Activated T-cell treated with anti-CD3 and anti-CD28 coated beads for 4 hours (primary cell): ENCODE data around the gene FOXR1.
A peak's percentile ranks its signal among the peaks of the same experiment; 100 is the strongest.
"Not testable (repeated sequence)": the region's sequence is repeated elsewhere in the genome, so short reads cannot be mapped to it uniquely, and the experiment has no call there.

Experiments
- DNase-seq: peaks from one replicate; pipeline ENCODE4 v3.0.0-alpha.2; 2020

Gene FOXR1

DNA sequence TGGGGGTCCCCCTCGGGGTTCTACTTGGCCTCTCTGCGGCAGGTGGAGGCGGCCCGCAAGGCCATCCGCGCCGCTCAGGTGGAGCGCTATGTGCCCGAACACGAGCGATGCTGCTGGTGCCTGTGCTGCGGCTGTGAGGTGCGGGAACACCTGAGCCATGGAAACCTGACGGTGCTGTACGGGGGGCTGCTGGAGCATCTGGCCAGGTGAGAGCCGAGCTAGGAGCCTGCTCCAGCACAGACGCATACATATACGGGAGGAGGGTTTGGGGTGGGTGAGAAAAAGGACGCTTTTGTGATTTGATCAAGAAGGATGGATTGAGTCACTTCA, 26.8 kb downstream of the FOXR1 start:
- DNase-seq: no peak

DNA sequence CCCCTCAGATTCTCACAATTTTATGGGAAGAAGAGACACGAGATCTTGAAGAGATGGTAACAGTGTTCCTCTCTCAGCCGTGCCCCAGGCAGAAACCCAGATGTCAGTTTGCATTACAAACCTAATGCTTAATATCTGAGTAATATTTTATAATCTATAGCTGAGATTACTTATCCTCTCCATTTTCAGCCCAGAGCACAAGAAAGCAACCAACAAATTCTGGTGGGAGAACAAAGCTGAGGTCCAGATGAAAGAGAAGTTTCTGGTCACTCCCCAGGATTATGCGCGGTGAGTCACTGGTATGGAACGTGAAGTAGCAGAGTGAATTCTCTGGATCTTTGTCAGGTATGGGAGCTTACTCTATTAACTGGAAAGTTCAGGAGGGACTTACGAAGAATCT, 27.3 kb downstream of the FOXR1 start:
- DNase-seq: no peak

DNA sequence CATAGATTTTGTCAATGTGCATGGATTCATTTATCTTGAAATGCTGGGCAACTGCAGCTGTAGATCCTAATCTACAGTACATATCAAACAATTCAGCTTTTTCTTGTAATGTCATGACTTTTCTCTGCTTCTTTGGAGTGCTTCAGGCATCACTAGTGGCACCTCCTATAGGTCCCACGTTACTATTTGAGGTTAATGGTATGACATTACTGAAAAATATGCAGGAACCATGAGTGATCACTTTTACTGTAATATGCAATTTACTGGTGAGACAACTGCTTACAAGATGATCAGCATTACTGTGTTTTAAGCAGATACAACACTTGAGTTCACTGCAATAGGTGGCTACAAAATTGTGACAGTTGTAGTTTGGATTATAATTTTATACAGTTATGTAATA, 29.3 kb downstream of the FOXR1 start:
- no peak for DNase-seq

DNA sequence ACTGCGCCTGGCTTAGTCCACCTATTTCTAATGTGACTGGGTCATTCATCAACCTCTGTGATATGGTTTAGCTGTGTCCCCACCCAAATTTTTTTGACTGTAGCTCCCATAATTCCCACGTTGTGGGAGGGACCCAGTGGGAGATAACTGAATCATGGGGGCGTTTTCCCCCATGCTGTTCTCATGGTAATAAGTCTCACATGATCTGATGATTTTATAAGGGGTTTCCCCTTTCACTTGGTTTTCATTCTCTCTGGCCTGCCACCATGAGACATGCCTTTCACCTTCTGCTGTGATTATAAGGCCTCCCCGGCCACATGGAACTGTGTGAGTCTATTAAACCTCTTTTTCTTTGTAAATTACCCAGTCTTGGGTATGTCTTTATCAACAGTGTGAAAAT, 35.1 kb downstream of the FOXR1 start:
- no peak for DNase-seq

DNA sequence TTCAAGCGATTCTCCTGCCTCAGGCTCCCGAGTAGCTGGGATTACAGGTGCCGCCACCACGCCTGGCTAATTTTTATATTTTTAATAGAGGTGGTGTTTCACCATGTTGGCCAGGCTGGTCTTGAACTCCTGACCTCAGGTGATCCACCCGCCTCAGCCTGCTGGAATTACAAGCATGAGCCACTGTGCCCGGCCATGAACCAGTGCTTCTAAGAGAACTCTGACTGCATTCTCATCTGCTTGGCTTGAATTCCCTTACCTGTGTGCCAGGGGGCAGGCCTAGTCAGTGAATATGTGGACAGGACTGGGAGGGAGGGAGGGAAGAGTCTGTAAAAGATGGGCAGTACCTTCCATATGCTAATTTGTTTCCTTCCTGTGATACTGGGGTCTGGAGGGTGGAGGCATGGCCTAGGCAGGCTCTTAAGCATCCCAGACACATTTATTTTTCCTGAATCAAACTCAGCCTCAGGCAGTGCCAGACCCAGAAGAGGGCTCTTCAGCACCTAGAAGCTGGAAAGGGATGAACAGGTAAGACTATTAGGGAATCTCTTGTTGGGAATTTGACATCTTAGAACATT, 40.0 kb downstream of the FOXR1 start:
- no peak for DNase-seq

DNA sequence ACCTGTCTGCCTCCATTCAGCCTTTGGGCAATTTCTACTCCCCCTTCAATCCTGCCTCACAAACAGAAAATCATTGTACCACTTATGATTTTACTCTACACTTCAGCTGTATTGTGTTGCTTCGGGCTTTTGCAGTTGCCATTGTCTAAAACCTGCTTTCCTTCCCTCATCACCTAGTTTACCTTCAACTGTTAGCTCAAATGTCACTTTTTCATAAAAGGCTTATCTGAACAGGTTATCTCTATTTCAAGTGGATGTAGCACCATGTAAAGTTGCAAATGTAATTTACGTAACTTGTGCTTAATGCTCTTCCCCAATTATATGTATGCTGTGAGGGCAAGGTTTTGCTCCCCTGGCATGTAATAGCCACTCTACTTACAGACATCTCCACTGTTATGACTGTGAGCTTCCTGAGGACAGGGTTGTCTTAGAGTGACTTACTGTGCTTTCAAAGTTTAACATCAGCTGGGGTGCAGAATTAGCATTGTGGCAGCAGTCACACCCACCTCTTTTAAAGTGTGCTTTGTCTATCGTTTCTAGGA, 41.1 kb downstream of the FOXR1 start:
- no peak for DNase-seq

DNA sequence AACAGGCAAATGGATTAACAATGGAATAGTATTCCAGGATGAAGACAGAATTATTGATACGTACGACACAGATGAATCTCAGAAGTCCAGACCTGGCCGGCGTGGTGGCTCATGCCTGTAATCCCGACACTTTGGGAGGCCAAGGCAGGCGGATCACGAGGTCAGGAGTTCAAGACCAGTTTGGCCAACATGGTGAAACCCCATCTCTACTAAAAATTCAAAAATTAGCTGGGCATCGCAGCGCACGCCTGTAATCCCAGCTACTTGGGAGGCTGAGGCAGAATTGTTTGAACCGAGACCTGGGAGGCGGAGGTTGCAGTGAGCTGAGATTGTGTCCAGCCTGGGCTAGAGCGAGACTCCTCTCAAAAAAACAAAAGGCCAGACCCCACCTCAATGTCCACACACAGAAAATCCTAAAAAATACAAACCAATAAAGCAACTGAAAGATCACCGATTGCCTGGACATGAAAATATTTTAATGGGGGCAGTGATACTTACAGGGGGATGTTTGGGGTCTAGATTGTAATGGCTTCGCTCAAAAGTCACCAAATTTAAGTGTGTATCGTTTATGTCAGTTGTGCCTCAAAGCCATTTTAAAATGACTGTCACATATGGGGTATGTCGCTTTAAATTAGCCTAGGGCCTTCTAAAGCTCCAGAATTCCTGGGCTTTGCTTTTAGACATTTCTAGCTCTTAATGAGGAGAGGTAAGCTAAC, 42.8 kb downstream of the FOXR1 start:
- no peak for DNase-seq

DNA sequence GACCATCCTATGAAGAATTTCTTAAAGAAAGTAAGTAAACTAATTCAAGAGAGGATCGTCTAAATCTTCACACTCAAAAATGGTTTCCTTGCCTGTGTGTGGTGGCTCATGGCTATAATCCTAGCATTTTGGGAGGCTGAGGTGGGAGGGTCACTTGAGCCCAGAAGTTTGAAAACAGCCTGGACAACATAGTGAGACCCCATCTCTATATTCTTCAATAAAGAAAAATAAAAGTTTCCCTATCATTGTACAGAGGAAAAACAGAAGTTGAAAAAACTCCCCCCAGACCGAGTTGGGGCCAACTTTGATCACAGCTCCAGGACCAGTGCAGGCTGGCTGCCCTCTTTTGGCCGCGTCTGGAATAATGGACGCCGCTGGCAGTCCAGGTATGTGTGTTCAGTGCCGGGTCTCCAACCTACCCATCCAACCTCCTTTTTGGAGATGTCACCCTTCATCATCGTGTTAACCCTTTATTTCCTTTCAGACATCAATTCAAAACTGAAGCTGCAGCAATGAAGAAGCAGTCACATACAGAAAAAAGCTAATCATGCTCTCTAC, 43.6 kb downstream of the FOXR1 start:
- DNase-seq: no peak

DNA sequence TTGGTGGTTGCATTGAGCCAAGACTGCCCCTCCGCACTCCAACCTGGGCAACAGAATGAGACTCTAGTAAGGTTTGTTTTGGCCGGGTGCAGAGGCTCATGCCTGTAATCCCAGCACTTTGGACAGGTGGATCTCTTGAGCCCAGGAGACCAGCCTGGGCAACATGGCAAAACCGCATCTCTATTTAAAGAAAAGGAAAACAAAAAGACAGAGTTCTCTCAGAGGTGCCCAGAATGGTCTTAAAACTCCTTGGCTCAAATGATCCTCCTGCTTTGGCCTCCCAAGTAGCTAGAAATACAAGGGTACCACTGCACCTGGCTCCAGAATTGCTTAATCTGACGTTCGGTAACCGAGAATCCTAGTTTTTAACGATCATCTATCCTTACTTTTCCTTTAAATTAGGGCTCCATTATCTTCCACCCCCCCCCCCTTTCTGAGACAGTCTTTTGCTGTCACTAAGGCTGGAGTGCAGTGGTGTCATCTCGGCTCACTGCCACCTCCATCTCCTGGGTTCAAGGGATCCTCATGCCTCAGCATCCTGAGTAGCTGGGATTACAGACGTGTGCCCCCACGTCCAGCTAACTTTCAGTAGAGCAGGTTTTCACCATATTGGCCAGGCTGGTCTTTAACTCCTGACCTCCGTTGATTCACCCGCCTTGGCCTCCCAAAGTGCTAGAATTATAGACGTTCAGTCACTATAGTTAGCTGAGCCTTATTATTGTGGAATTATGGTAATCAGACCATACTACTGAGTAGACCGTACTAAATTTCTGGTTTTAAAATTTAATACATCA, 44.9 kb downstream of the FOXR1 start:
- DNase-seq: no peak

DNA sequence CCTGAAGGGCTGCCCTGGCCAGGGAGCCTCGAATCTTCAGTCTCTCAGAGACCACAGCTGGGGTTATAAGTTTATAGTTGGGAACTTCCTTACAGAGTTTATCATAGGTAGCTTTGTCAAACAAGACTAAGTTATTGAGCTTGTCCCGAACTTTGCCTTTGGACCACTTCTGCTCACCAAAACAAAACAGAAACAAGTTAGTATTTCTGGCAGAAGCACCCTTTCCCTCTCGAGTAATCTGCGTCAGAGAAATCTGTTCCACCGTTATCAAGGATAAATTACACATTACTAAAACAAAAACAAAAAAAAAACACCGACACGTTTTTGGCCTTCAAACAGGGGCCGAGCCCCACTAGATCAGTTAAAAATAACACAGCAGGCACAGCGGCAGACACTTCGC, 45.8 kb downstream of the FOXR1 start:
- DNase-seq: not testable (repeated sequence)

DNA sequence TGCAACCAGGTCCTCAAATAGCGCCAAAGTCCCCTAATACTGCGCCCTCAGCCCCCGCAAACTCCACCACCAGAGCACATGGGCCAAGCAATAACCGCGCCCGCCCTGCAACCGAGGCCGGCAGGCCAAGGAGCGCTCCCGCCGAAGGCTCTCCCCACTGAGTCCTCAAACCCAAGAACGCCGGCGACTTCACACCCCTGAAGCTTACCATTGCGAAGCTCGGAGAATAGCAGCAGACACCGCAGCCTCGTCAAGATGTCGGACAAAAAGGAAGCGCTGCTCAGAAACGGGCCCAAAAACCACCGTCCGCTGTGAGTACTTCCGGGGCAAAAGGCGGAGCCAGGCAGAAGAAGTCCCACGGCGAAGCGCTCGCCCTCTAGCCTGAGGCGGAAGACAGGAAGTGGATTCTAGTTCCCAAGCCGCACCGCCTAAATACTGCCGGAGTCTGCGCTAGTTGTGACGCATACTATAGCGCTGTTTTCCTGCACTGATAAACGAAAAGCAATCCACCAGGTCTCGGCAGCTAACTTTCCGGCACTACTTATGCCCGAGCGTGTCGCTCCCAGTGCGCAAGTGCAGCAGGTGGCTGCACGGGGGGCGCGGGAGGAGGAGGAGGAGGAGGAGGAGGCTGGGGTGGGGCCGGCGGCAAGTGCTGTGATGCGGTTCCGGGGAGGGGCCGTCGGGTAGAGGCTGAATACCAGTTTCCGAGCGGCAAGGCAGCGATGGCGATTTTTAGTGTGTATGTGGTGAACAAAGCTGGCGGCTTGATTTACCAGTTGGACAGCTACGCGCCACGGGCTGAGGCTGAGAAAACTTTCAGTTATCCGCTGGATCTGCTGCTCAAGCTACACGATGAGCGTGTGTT, 46.7 kb downstream of the FOXR1 start, which contains the start of the genes RPS25 and TRAPPC4:
TSS of gene RPS25 (minus strand) at position 270 of the 865 bp plus-strand sequence. CDS start at position 211, 59 bp downstream.
TSS of gene TRAPPC4 (plus strand) at position 693 of the 865 bp plus-strand sequence. CDS start at position 723, 30 bp downstream.
- DNase-seq: peak; percentile 89

DNA sequence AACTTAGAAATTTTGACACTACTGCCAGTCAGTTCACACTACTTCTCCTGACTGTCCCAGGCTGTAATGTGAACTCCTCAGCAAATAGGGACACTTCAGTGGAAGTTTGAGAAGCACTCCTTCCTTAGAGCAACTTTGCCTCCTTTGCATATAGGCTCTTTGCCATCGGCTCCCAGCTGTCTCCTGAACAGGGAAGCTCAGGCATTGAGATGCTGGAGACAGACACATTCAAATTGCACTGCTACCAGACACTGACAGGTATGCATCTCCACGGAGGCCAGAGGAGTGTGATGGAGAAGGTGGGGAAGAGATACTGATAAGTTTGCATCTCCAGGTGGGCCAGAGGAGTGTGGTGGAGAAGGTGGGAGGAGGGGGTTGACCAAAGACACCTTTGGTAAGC, 48.4 kb downstream of the FOXR1 start:
- DNase-seq: no peak

DNA sequence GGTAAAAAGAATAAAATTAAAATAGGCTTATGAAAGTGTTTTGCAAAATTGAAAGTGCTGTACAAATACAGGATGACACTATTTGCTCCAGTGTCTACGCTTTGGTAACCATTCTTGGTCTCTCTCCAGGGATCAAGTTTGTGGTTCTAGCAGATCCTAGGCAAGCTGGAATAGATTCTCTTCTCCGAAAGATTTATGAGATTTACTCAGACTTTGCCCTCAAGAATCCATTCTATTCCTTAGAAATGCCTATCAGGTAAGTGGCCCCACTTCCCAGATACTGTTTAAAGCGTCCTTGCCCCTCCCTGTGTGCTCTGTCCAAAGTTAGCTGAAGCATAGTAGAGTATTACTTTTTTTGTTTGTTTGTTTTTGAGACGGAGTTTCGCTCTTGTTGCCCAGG, 50.1 kb downstream of the FOXR1 start:
- no peak for DNase-seq

DNA sequence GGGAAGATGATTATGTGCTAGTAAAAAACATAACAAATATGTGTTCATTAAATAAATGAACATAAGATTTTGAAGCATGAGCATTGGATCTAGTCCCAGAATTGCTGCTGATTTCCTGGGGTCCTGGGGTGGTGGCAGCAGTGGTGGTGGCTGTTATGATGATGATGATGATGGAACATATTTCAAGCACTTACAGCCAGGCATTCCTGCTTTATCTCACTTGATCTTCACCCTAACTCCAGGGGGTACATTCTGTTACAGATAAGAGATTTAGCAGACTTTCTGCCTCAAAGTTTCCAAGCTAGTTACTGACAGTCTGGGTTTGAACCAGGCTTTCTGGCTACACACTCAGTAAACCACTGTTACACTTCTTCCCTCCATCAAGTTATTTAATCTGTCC, 52.2 kb downstream of the FOXR1 start:
- DNase-seq: no peak

DNA sequence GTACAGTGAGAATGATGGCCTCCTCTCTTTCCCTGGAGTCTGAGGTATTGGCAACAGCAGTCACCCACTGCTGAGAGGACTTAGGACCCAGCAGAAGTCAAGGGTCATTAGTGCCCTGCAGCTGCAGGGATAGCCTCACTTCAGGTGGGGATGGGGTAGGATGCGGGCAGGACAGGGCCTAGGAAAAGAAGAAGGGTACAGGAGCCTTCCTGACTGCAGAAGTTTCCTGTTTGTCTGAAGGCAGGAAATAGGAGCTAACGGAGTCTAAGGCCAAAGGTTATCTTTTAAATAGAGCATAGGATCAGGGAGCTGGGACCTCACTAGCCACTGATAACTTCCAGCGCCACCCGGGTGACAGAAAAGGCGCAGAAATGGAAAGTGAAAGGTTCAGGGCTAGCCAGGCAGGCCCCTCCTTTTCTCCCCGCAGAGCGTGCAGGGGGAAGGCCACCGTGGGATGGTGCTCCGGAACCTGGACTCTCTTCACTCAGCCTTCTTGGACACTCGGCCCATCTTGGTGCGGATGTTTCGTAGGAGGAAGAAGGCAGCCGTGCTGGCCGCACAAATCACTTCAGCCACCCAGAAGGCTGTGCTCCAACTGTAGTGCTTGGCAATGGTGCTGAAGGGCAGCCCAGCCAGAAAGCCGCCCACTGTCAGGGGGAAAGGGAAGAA, 53.0 kb downstream of the FOXR1 start:
- no peak for DNase-seq

DNA sequence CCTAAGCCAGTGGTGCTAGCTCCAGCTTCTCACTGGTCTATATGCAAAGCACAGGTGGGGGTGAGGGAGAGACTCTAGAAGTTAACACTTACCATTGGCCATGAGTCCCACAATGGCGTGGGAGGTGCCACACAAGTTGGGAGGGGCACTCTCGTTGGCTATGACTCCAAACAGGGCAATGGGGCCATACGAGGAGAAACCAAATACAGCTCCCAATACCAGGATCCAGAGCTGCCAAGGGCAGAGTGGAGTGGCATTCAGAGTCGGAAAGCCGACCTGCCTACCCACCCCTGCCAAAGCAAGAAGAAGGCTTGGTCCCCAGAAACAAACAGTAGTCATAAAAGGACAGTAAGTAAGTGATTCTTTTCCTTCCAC, 53.5 kb downstream of the FOXR1 start:
- no peak for DNase-seq

DNA sequence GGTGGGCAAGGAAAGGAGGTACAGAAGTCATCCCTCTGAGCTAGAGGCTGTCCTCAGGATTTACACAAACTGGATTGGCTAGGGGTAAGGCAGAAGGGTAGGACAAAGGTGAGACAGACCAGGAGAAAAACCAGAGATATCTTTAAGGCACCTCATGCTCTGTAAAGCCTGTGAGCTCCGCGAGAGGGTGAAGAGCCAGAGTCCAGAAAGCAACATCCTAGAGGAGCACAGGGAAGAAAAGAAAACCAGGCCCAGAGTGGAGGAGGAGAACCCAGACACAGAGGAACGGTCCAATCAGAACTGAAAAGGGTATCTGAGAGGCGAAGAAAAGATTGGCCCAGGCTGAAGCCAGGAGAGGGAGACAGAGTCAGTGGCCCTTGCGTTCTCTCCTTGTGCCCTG, 54.0 kb downstream of the FOXR1 start:
- DNase-seq: no peak

DNA sequence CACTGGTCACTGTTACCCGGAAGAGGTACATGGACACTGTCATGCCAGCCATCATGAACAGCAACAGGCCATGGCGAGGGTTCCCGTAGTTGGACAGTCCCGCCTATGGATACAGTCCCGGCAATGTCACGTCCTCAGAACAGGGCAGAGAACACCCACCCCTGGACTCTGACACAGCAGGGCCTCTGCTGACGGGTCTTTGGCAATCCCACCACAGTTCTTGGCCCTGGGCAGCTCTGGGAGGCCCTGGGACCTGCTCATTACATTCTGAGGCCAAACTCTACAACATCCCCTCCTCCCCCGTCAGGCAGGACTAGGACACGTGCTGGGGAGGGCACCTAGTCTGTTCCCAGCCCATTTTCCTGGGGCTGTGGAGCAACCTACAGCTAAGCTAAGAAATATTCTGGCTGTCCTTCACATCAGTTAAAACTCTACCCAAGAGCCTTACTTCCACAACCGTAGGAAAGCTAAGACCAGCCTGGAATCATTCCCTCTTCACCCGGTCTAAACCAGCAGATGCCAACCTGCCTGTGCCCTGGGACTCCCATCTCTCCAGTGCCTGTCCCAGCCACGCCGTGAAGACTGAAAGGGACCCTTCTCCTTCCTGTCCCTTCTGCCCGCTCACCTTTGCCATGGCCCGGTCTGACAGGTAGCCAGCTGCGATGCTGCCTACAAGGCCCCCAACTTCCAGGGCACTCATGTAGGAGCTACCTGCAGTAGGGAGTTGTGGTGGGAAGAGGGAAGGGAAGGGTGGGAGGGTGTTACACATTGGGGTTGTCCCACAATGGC, 54.6 kb downstream of the FOXR1 start:
- no peak for DNase-seq

DNA sequence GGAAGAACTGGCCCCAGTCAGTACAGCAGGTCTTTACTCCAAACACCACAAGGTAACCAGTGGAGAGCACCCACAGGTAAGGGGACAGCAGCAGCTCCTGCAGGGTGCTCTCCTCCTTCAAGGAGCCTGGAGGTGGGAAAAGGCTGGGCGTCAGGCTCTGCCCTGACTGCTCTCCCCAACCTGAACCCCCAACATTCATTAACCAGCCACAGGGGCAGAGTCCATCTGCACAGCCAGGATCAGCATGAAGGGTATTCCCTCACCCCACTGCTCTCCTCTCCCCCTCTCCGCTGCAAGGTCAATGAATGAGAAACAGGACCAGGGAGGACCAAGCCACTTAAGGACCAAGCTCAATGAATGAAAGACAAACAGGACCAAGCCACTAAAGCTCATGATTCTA, 55.4 kb downstream of the FOXR1 start:
- no peak for DNase-seq

DNA sequence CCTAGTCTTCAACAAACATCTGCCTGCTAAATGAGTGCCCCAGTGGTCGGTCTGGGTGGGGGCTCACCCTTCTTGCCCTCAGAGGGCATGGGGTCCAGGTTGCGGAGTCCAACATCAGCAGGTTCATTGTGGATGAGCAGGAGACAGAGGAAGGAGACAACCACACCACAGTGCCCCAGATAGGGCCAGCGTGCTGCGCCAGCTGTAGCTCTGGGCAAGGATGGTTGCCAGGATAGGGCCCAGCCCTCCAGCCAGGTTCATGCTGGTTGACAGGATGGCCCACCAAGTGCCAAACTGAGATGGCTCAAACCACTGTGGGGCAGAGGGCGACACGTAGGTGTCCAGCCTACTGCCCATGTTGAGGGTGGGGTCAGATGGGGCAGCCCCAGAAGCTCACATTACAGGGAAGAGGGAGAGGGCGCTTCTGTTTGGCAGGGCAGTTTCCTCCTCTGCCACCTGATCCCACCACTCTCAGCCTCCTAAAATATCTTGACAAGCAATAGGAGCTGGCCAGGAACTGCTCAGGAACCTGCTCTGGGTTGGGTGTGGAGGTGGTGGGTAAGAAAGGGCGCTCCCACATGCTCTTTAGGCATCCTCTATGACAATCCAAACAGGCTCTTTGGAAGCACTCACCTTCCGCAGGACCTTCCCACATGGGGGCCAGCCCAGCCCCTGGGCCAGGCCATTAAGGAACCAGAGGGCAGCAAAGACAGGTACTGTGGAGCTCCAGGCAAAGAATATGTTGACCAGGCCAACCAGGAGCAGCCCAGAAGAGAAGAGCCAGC, 56.2 kb downstream of the FOXR1 start:
- DNase-seq: no peak
